HL-60/S4 treated with retinoic acid at 250 ng/mL for 4 days and 3 days (cell line): ENCODE results near the gene IGF1R.

ENCODE experiments used
- in situ Hi-C: fragments of 300-500 bp; cut with MboI; formaldehyde crosslinking; loops from 2 replicates; pipeline ENCODE4 v1.7.0; 2022; ENCODE audit warnings: low sequenced_read_pairs

The IGF1R gene

GRCh38 chr15:98647026-98647773, 1.1 kb upstream of the IGF1R start:
- in situ Hi-C loops: no loop called here

- in situ Hi-C loops: no loop called here
Observed at GRCh38 chr15:98648654-98649471, 524 bp downstream of the IGF1R start.

GRCh38 chr15:98649472-98650416, 1.4 kb downstream of the IGF1R start:
- in situ Hi-C loops: loop anchor here (10.0 kb wide), 2 partner anchors 215 to 415 kb away; no protein-coding TSS in a partner anchor

GRCh38 chr15:98650417-98651035, 2.2 kb downstream of the IGF1R start:
- in situ Hi-C loops: loop anchor here (10.0 kb wide), 2 partner anchors 214 to 414 kb away; no protein-coding TSS in a partner anchor

- in situ Hi-C loops: loop anchor here (10.0 kb wide), 2 partner anchors 214 to 414 kb away; no protein-coding TSS in a partner anchor
Observed at GRCh38 chr15:98651036-98651481, 2.7 kb downstream of the IGF1R start.

GRCh38 chr15:98651581-98652220, 3.4 kb downstream of the IGF1R start:
- in situ Hi-C loops: loop anchor here (10.0 kb wide), 2 partner anchors 213 to 413 kb away; no protein-coding TSS in a partner anchor

GRCh38 chr15:98653686-98654085, 5.3 kb downstream of the IGF1R start:
- in situ Hi-C loops: loop anchor here (10.0 kb wide), 2 partner anchors 211 to 411 kb away; no protein-coding TSS in a partner anchor

- in situ Hi-C loops: loop anchor here (10.0 kb wide), 2 partner anchors 210 to 410 kb away; no protein-coding TSS in a partner anchor
Observed at GRCh38 chr15:98654790-98655360, 6.5 kb downstream of the IGF1R start.

- in situ Hi-C loops: loop anchor here (10.0 kb wide), 2 partner anchors 209 to 409 kb away; no protein-coding TSS in a partner anchor
Observed at GRCh38 chr15:98655732-98656131, 7.4 kb downstream of the IGF1R start.

GRCh38 chr15:98657721-98658120, 9.4 kb downstream of the IGF1R start:
- in situ Hi-C loops: loop anchor here (10.0 kb wide), 2 partner anchors 207 to 407 kb away; no protein-coding TSS in a partner anchor

GRCh38 chr15:98658831-98659699, 10.7 kb downstream of the IGF1R start:
- in situ Hi-C loops: loop anchor here (10.0 kb wide), 2 partner anchors 206 to 406 kb away; no protein-coding TSS in a partner anchor

GRCh38 chr15:98660055-98660454, 11.7 kb downstream of the IGF1R start:
- in situ Hi-C loops: no loop called here

- in situ Hi-C loops: no loop called here
Observed at GRCh38 chr15:98663045-98663444, 14.7 kb downstream of the IGF1R start.

GRCh38 chr15:98663606-98664005, 15.3 kb downstream of the IGF1R start:
- in situ Hi-C loops: no loop called here

GRCh38 chr15:98666441-98666840, 18.1 kb downstream of the IGF1R start:
- in situ Hi-C loops: no loop called here

GRCh38 chr15:98666841-98667240, 18.5 kb downstream of the IGF1R start:
- in situ Hi-C loops: no loop called here

- in situ Hi-C loops: no loop called here
Observed at GRCh38 chr15:98667521-98668179, 19.3 kb downstream of the IGF1R start.
